Measurements from ENCODE around the gene RNF166.

Gene RNF166

GRCh38 chr16:88734361-88734728, 28.1 kb upstream of the RNF166 start:
- TF ChIP-seq, protein P1, sequence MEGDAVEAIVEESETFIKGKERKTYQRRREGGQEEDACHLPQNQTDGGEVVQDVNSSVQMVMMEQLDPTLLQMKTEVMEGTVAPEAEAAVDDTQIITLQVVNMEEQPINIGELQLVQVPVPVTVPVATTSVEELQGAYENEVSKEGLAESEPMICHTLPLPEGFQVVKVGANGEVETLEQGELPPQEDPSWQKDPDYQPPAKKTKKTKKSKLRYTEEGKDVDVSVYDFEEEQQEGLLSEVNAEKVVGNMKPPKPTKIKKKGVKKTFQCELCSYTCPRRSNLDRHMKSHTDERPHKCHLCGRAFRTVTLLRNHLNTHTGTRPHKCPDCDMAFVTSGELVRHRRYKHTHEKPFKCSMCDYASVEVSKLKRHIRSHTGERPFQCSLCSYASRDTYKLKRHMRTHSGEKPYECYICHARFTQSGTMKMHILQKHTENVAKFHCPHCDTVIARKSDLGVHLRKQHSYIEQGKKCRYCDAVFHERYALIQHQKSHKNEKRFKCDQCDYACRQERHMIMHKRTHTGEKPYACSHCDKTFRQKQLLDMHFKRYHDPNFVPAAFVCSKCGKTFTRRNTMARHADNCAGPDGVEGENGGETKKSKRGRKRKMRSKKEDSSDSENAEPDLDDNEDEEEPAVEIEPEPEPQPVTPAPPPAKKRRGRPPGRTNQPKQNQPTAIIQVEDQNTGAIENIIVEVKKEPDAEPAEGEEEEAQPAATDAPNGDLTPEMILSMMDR (IDR thresholded peaks at IDR 0.05; ENCODE audit: insufficient read depth, missing control alignments), result no peak
- FAIRE-seq (no peak), DNase-seq (ENCODE audit: insufficient read length, low spot score) (no peak)

DNA sequence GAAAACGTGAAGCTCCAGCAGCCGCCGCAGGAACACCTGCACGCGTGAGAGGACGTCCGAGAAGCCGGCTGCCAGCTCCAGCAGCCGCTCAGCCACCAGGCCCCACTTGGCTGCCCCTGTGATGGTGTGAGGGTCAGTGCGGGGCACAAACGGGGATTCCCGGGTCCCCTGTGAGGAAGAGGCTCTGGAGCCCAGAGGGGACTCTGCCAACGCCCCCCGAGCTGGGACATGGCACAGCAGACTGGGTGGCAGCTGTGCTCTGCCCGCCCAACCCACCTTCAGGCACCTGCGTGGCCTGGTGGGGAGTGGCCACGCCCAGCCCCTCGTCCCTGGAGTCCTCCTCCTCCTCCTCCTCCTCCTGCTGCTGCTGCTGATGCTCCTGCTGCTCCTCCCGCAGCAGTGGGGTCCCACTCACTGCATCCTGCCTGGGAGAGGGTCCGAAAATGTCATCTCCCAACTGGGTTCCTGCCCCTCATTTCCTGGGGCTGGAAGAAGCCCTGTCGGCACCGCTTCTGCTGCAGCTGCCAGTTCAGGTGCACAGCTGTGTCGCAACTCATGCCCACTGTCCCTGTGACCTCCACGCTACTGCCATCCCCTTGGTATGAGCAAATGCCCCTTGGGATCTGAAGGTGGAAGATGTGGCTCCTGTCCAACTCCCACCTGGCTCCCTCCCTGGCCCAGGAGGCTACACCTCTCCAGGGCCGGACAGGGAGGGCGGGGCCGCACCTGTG, 27.6 kb upstream of the RNF166 start:
- FAIRE-seq, result no peak
- no peak for DNase-seq (ENCODE audit: insufficient read length, low spot score)
- TF ChIP-seq, protein P1 (IDR thresholded peaks at IDR 0.05; ENCODE audit: insufficient read depth, missing control alignments), result no peak

- DNase-seq (ENCODE audit: insufficient read length, low spot score) (no peak), FAIRE-seq (no peak)
- TF ChIP-seq, protein P1 (IDR thresholded peaks at IDR 0.05; ENCODE audit: insufficient read depth, missing control alignments), result no peak
Measured at GRCh38 chr16:88732961-88733294, 26.7 kb upstream of the RNF166 start.

GRCh38 chr16:88732172-88732960, 26.2 kb upstream of the RNF166 start:
- TF ChIP-seq, protein P1 (IDR thresholded peaks at IDR 0.05; ENCODE audit: insufficient read depth, missing control alignments), result no peak
- no peak for FAIRE-seq
- DNase-seq (ENCODE audit: insufficient read length, low spot score), result no peak

DNA sequence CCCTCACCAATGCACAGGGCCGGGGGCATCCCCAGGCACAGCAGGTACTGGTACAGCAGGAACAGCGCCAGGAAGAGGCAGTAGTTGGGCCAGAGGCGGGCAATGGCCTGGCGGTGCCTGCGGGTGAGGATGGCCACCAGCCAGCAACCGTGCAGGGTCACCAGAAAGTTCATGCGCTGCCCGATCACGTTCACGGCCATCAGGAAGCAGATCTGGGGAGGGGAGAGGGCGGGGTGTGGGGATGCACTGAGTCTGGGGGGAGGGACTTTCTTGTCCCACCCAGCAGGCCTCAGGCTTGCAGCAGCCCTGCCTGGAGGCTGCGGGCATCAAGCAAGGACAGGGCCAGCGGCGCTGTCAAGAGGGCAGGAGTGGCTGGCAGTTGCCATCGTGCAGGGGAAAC, 25.5 kb upstream of the RNF166 start:
- DNase-seq (ENCODE audit: insufficient read length, low spot score) (no peak), FAIRE-seq (no peak)
- TF ChIP-seq, protein P1 (IDR thresholded peaks at IDR 0.05; ENCODE audit: insufficient read depth, missing control alignments), result no peak

DNA sequence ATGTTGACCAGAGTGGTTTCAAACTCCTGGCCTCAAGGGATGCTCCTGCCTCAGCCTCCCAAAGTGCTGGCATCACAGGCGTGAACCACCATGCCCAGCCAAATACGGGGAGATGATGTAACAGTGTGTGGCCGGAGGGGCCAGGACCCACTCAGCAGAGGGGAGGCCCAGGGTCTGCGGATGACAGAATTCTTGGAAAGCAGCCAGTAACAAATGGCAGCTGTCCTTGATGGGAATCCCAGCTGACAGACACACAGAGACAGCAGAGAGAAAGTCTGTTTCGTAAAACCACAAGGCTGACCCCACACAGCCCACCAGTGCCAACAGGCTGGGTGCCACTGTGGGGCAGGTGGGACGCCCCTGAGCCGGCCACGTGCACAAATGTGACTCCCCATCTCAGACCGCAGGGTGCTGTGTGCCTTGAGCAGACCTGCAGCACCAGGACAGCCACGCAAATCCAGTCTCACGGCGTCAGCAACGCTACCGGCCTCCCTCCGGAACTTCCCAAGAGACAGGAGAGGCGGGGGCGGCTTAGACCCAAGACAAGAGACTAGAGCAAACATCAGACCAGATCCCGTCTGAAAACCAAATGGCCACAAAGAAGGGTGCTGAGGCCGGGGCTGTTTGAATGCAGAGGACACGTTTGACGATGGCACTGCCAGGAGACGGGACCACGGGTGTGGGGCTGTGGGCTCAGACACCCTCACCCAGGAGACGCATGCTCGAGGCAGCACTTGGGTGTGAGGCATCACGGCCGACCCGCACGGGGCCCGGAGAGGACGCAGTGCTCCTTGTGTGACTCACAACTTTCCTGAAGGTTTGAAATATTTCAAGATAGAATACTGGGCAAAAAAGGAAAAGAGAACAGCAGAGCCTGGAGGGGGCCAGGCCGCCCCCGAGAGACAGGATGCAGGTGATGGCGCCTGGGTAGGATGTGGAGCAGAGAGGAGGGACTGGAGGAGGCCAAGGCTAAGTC, 24.7 kb upstream of the RNF166 start:
- TF ChIP-seq, protein P1 (IDR thresholded peaks at IDR 0.05; ENCODE audit: insufficient read depth, missing control alignments), result no peak
- FAIRE-seq (no peak), DNase-seq (ENCODE audit: insufficient read length, low spot score) (no peak)
